ENCODE measurements around the gene ADAMTS17.

GRCh38 chr15:100007609-100008008 lies 334.2 kb downstream of the ADAMTS17 start:
- TF ChIP-seq CTCF (IDR thresholded peaks at IDR 0.05) (no peak), POLR2A (IDR thresholded peaks at IDR 0.05) (no peak)
